H9 (cell line): ENCODE results near the gene GNAO1. TPM values are rescaled to one million over a fixed set of nuclear protein-coding genes. Genes with fewer than 3 reads are reported as not detected.

Experiments
- DNase-seq: peaks from one replicate; pipeline ENCODE4 v3.0.0-alpha.2; 2017
- H2AFZ ChIP-seq: one replicate; pipeline ENCODE4 v1.6.1; 2013; ENCODE audit warnings: mild to moderate bottlenecking, low read length, control low read depth, moderate library complexity
- H2AK5ac ChIP-seq: 2 replicates; pipeline ENCODE4 v1.6.1; 2013; ENCODE audit warnings: low read length, control low read depth, mixed read lengths; ENCODE audit not compliant: insufficient read length
- H2BK120ac ChIP-seq: one replicate; pipeline ENCODE4 v1.6.1; 2013; ENCODE audit warnings: low read depth, mild to moderate bottlenecking, low read length, control low read depth, inconsistent platforms; ENCODE audit not compliant: poor library complexity, severe bottlenecking
- H2BK12ac ChIP-seq: 2 replicates; pipeline ENCODE4 v1.6.1; 2013; ENCODE audit warnings: low read length, control low read depth, mixed read lengths, low read depth; ENCODE audit not compliant: insufficient read length
- H2BK15ac ChIP-seq: 2 replicates; pipeline ENCODE4 v1.6.1; 2013; ENCODE audit warnings: low read depth, low read length, control low read depth
- H2BK20ac ChIP-seq: one replicate; pipeline ENCODE4 v1.6.1; 2013; ENCODE audit warnings: low read depth, mild to moderate bottlenecking, low read length, control low read depth, inconsistent platforms; ENCODE audit not compliant: poor library complexity, severe bottlenecking
- H2BK5ac ChIP-seq: 2 replicates; pipeline ENCODE4 v1.6.1; 2013; ENCODE audit warnings: low read length, control low read depth, mixed read lengths; ENCODE audit not compliant: insufficient read length
- H3K14ac ChIP-seq: 2 replicates; pipeline ENCODE4 v1.6.1; 2013; ENCODE audit warnings: low read length, control low read depth; ENCODE audit not compliant: insufficient read depth
- H3K18ac ChIP-seq: 2 replicates; pipeline ENCODE4 v1.6.1; 2013; ENCODE audit warnings: low read depth, mild to moderate bottlenecking, mixed read lengths, low read length, control low read depth; ENCODE audit not compliant: insufficient read length
- H3K23ac ChIP-seq: 2 replicates; pipeline ENCODE4 v1.6.1; 2013; ENCODE audit warnings: low read length, control low read depth, mixed read lengths, low read depth; ENCODE audit not compliant: insufficient read length
- H3K23me2 ChIP-seq: 2 replicates; pipeline ENCODE4 v1.6.1; 2013; ENCODE audit warnings: low read depth, mild to moderate bottlenecking, mixed read lengths, low read length, control low read depth; ENCODE audit not compliant: insufficient read length, poor library complexity, severe bottlenecking
- H3K27ac ChIP-seq: 2 replicates; pipeline ENCODE4 v1.5.1; 2013; ENCODE audit warnings: low read length, control low read depth, mixed read lengths, low read depth; ENCODE audit not compliant: insufficient read length
- H3K27me3 ChIP-seq: 2 replicates; pipeline ENCODE4 v1.6.1; 2013; ENCODE audit warnings: low read length, control low read depth, inconsistent platforms; ENCODE audit not compliant: insufficient read depth
- H3K4ac ChIP-seq: 2 replicates; pipeline ENCODE4 v1.6.1; 2013; ENCODE audit warnings: low read depth, mild to moderate bottlenecking, control low read depth, inconsistent platforms, low read length, moderate library complexity
- H3K4me1 ChIP-seq: 2 replicates; pipeline ENCODE4 v1.6.1; 2013; ENCODE audit warnings: low read length, control low read depth, inconsistent platforms; ENCODE audit not compliant: insufficient read depth
- H3K4me2 ChIP-seq: 2 replicates; pipeline ENCODE4 v1.6.1; 2013; ENCODE audit warnings: low read length, control low read depth, mixed read lengths; ENCODE audit not compliant: insufficient read length, insufficient read depth
- H3K56ac ChIP-seq: 2 replicates; pipeline ENCODE4 v1.6.1; 2013; ENCODE audit warnings: low read depth, mild to moderate bottlenecking, mixed read lengths, low read length, control low read depth; ENCODE audit not compliant: insufficient read length
- H3K79me1 ChIP-seq: 2 replicates; pipeline ENCODE4 v1.6.1; 2013; ENCODE audit warnings: low read depth, mild to moderate bottlenecking, moderate library complexity, low read length, control low read depth, inconsistent platforms; ENCODE audit not compliant: insufficient read depth, poor library complexity, severe bottlenecking
- H3K79me2 ChIP-seq: 2 replicates; pipeline ENCODE4 v1.6.1; 2013; ENCODE audit warnings: low read length, control low read depth, inconsistent platforms; ENCODE audit not compliant: insufficient read depth
- H3K9ac ChIP-seq: 2 replicates; pipeline ENCODE4 v1.6.1; 2013; ENCODE audit warnings: low read length, control low read depth, mixed read lengths; ENCODE audit not compliant: insufficient read length; ENCODE audit errors: extremely low read depth
- H3K9me3 ChIP-seq: one replicate; pipeline ENCODE4 v1.6.1; 2013; ENCODE audit warnings: low read depth, low read length, inconsistent platforms; ENCODE audit not compliant: control insufficient read depth
- H3T11ph ChIP-seq: one replicate; pipeline ENCODE4 v1.6.1; 2013; ENCODE audit warnings: mild to moderate bottlenecking, low read length, control low read depth, inconsistent platforms
- H4K20me1 ChIP-seq: one replicate; pipeline ENCODE4 v1.6.1; 2013; ENCODE audit not compliant: control insufficient read depth, insufficient read length, insufficient read depth
- H4K5ac ChIP-seq: 2 replicates; pipeline ENCODE4 v1.6.1; 2013; ENCODE audit warnings: low read depth, mild to moderate bottlenecking, mixed read lengths, low read length, control low read depth; ENCODE audit not compliant: insufficient read length
- H4K8ac ChIP-seq: replicated peaks from 2 replicates; pipeline ENCODE4 v1.6.1; 2013; ENCODE audit warnings: low read length, control low read depth, mixed read lengths, low read depth; ENCODE audit not compliant: insufficient read length
- H4K91ac ChIP-seq: 2 replicates; pipeline ENCODE4 v1.6.1; 2013; ENCODE audit warnings: low read depth, mild to moderate bottlenecking, moderate library complexity, mixed read lengths, low read length, control low read depth; ENCODE audit not compliant: insufficient read length
- H3K27ac Mint-ChIP-seq, 3 experiments: 2 replicates in 2 of 3; 3 replicates in 1 of 3; pipeline ENCODE4 v1.8.0; 2020 to 2021; ENCODE audit warnings: mixed read lengths in 3 of 3, mild to moderate bottlenecking in 1 of 3, moderate library complexity in 1 of 3
- H3K27me3 Mint-ChIP-seq: 2 replicates; pipeline ENCODE4 v1.8.0; 2021; ENCODE audit warnings: low read depth, mild to moderate bottlenecking, moderate library complexity, mixed read lengths
- H3K36me3 Mint-ChIP-seq, 3 experiments: 2 replicates in 2 of 3; 3 replicates in 1 of 3; pipeline ENCODE4 v1.8.0; 2020 to 2021; ENCODE audit warnings: low read depth in 3 of 3, mixed read lengths in 3 of 3; ENCODE audit not compliant: insufficient read depth in 1 of 3
- H3K4me1 Mint-ChIP-seq, 2 experiments: 2 replicates each; pipeline ENCODE4 v1.8.0; 2020; ENCODE audit warnings: mixed read lengths in 2 of 2
- H3K4me3 Mint-ChIP-seq, 2 experiments: 2 replicates in 1 of 2; 3 replicates in 1 of 2; pipeline ENCODE4 v1.8.0; 2020 to 2021; ENCODE audit warnings: mild to moderate bottlenecking in 2 of 2, mixed read lengths in 2 of 2, moderate library complexity in 1 of 2
- H3K9me3 Mint-ChIP-seq, 2 experiments: 2 replicates in 1 of 2; 3 replicates in 1 of 2; pipeline ENCODE4 v1.8.0; 2020; ENCODE audit warnings: mild to moderate bottlenecking in 2 of 2, mixed read lengths in 2 of 2, moderate library complexity in 1 of 2
- WGBS: extraction: QIAGEN DNeasy Blood & Tissue Kit; methylation state at CpG from one replicate; pipeline ENCODE4 v1.1.7; 2013; ENCODE audit warnings: missing lambda C conversion rate, low lambda C conversion rate, mixed read lengths; ENCODE audit not compliant: insufficient read length; ENCODE audit errors: extremely low coverage; 5-methylcytosine and 5-hydroxymethylcytosine counted together
- total RNA-seq: library from RNA; stranded (reverse); gene quantifications from 2 replicates; pipeline ENCODE4 v1.2.1, GENCODE V29; 2021
- TF ChIP-seq, protein P1 (sequence below): fragments of 200-600 bp; sonication (generic); conservative IDR thresholded peaks from 3 replicates; pipeline ENCODE4 v1.8.0; 2021; ENCODE audit warnings: antibody characterized with exemption, mild to moderate bottlenecking

GNAO1 gene
- total RNA-seq, 1 experiment from 2014 or later = 16.9 TPM

DNA sequence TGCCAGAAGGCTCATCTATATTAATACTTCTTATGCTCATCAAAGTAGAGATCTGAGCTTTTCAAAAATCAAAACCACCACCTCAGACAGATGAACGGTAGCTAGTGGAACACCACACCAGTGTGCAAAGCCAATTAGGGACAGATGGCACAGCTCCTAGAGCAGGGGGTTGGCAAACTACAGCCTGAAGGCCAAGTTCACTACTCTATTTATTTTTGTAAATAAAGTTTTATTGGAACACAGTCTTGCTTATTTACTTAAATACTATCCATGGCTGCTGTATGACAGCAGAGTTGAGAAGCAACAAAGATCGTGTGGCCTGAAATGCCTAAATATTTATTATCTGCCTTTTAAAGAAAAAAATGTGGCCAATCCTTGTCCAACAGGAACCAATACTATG is 177.3 kb downstream of the GNAO1 start:
- Histone ChIP-seq H3K4me1 (no peaks in the 10 kb centered on the region), H3K27me3 (no peaks in the 10 kb centered on the region), H2BK15ac (no peak overlapping the region), H3K14ac (no peak overlapping the region), H3K23me2 (no peaks in the 10 kb centered on the region), H3K4ac (no peak overlapping the region), H2BK5ac (no peak overlapping the region), H4K91ac (no peak overlapping the region), H2AFZ (no peak overlapping the region), H3K9me3 (no peaks in the 10 kb centered on the region), H3K27ac (no peak overlapping the region), H3K9ac (no peak overlapping the region), H4K5ac (no peak overlapping the region), H3K4me2 (no peak overlapping the region), H3K56ac (no peak overlapping the region), H2BK20ac (no peak overlapping the region), H3K23ac (no peak overlapping the region), H3K79me1 (no peaks in the 10 kb centered on the region), H3K79me2 (no peaks in the 10 kb centered on the region), H3K18ac (no peak overlapping the region), H2AK5ac (no peak overlapping the region), H4K8ac (no peak overlapping the region), H4K20me1 (no peaks in the 10 kb centered on the region), H3T11ph (no peak overlapping the region), H2BK120ac (no peak overlapping the region), H2BK12ac (no peak overlapping the region)
- Mint-ChIP-seq H3K27me3 (no peaks in the 10 kb centered on the region), H3K9me3 (no peaks in the 10 kb centered on the region), H3K27ac (no peak overlapping the region), H3K4me1 (peaks cover 3 to 7% of the 10 kb centered on the region in 2 experiments), H3K4me3 (no peak overlapping the region), H3K36me3 (peaks cover 5 to 15% (median 9%) of the 10 kb centered on the region in 3 experiments; a peak in 5 of 7 replicates)
- no CpG with 5 or more reads among the region's 2 CpGs for WGBS
- DNase-seq = no peak
- TF ChIP-seq, protein P1, sequence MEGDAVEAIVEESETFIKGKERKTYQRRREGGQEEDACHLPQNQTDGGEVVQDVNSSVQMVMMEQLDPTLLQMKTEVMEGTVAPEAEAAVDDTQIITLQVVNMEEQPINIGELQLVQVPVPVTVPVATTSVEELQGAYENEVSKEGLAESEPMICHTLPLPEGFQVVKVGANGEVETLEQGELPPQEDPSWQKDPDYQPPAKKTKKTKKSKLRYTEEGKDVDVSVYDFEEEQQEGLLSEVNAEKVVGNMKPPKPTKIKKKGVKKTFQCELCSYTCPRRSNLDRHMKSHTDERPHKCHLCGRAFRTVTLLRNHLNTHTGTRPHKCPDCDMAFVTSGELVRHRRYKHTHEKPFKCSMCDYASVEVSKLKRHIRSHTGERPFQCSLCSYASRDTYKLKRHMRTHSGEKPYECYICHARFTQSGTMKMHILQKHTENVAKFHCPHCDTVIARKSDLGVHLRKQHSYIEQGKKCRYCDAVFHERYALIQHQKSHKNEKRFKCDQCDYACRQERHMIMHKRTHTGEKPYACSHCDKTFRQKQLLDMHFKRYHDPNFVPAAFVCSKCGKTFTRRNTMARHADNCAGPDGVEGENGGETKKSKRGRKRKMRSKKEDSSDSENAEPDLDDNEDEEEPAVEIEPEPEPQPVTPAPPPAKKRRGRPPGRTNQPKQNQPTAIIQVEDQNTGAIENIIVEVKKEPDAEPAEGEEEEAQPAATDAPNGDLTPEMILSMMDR = no peak
